A673 (cell line): ENCODE results near the gene RRP1B. TPM values are rescaled to one million over a fixed set of nuclear protein-coding genes. Genes with fewer than 3 reads are reported as not detected.

Experiments used
- BruUV-seq: library from RNA; stranded (reverse); fragments of 400-500 nt; replicated peaks from 2 replicates; lab custom pipeline; 2021; lab: Mats Ljungman, UMichigan
- CTCF ChIA-PET: fragments of 300-600 bp; sonication (Branson Sonifier 250); formaldehyde crosslinking; loops from one replicate; lab custom pipeline; 2022; ENCODE audit warnings: antibody characterized with exemption; lab: Charles Lee
- POLR2A ChIA-PET: fragments of 300-600 bp; sonication (Branson Sonifier 250); formaldehyde crosslinking; loops from one replicate; lab custom pipeline; 2022; ENCODE audit warnings: antibody characterized with exemption; ENCODE audit not compliant: low non-redundant PET; lab: Charles Lee
- DNase-seq: peaks from one replicate; pipeline ENCODE4 v3.0.0-alpha.2; 2015; ENCODE audit warnings: low spot score
- H3K27ac ChIP-seq: fragments of 200-600 bp; sonication (generic); 2 replicates; pipeline ENCODE4 v1.5.1; 2016; ENCODE audit warnings: mixed run types, low read depth, mild to moderate bottlenecking, mixed read lengths, antibody characterized with exemption, low read length; ENCODE audit not compliant: poor library complexity, severe bottlenecking
- H3K27me3 ChIP-seq: fragments of 200-600 bp; sonication (generic); replicated peaks from 2 replicates; pipeline ENCODE4 v1.6.1; 2017; ENCODE audit warnings: mixed run types, low read depth, mild to moderate bottlenecking, mixed read lengths, antibody characterized with exemption, low read length; ENCODE audit not compliant: insufficient read depth, poor library complexity
- H3K36me3 ChIP-seq: fragments of 200-600 bp; sonication (generic); 2 replicates; pipeline ENCODE4 v1.6.1; 2016; ENCODE audit warnings: mixed run types, mild to moderate bottlenecking, mixed read lengths, antibody characterized with exemption, low read length; ENCODE audit not compliant: insufficient read depth, poor library complexity, severe bottlenecking
- H3K4me1 ChIP-seq: fragments of 200-600 bp; sonication (generic); 2 replicates; pipeline ENCODE4 v1.6.1; 2017; ENCODE audit warnings: mixed run types, mild to moderate bottlenecking, mixed read lengths, antibody characterized with exemption, low read length; ENCODE audit not compliant: insufficient read depth, poor library complexity, severe bottlenecking
- H3K4me3 ChIP-seq: fragments of 200-600 bp; sonication (generic); 2 replicates; pipeline ENCODE4 v1.5.1; 2016; ENCODE audit warnings: low read depth, mixed run types, mild to moderate bottlenecking, mixed read lengths, low read length; ENCODE audit not compliant: poor library complexity, severe bottlenecking
- H3K9me3 ChIP-seq: fragments of 200-600 bp; sonication (generic); 2 replicates; pipeline ENCODE4 v1.6.1; 2016; ENCODE audit warnings: mixed run types, low read depth, mild to moderate bottlenecking, mixed read lengths, antibody characterized with exemption, low read length; ENCODE audit not compliant: poor library complexity, severe bottlenecking
- EZH2 ChIP-seq: fragments of 200-600 bp; sonication (generic); IDR thresholded peaks from 2 replicates; pipeline ENCODE4 v1.6.1; 2017; ENCODE audit warnings: borderline replicate concordance, low read depth, mild to moderate bottlenecking, mixed read lengths, antibody characterized with exemption, low read length; ENCODE audit not compliant: poor library complexity, severe bottlenecking
- intact Hi-C: fragments of 100-400 bp; cut with micrococcal nuclease; formaldehyde crosslinking; loops from one replicate; pipeline ENCODE4 v1.10.0; 2022; ENCODE audit not compliant: unreplicated experiment
- total RNA-seq: library from RNA; stranded (reverse); gene quantifications from 2 replicates; pipeline ENCODE4 v1.2.3, GENCODE V29; 2021
- TF ChIP-seq, protein P1 (sequence below): fragments of 300-800, 200-600 bp; sonication (generic); conservative IDR thresholded peaks from 2 replicates; pipeline ENCODE4 v1.5.1; 2017; ENCODE audit warnings: low read depth, mild to moderate bottlenecking, antibody characterized with exemption, low read length, moderate library complexity, mixed read lengths

The RRP1B gene
- total RNA-seq, 1 experiment from 2014 or later: 73.5 TPM

DNA sequence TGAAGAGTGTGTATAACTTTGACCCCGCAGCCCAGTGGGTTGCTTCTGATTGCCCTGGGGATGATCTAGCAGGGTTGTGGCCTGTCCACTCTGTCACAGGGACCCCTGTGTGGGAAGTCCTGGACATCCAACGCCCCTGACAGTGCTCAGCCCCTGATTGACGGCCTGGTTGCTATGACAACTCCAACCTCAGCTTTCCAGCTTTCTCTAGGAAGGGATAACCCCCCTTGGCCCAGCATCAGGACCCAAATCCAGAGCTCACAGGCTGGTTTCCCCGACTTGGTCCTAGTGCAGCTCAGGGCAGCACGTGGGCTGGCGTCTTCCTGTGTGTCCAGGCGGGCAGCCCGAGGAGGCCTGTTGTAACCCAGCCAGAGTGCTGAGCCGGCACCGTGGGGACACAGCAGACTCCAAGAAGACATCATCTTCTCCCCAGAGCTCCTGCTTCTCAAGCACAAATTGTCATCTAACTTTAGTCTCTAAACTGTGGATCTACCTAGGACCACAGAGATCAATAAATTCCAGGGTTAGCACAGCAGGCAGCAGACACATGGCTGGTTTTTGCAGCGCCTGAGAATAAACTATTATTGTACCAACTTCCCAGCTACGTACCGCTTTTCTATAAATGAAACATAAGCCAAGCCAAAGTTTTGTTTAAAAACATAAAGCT is 40.7 kb downstream of the RRP1B start:
- no peak overlapping the region for H3K27ac ChIP-seq
- POLR2A ChIA-PET: no interaction called here
- TF ChIP-seq, protein P1, sequence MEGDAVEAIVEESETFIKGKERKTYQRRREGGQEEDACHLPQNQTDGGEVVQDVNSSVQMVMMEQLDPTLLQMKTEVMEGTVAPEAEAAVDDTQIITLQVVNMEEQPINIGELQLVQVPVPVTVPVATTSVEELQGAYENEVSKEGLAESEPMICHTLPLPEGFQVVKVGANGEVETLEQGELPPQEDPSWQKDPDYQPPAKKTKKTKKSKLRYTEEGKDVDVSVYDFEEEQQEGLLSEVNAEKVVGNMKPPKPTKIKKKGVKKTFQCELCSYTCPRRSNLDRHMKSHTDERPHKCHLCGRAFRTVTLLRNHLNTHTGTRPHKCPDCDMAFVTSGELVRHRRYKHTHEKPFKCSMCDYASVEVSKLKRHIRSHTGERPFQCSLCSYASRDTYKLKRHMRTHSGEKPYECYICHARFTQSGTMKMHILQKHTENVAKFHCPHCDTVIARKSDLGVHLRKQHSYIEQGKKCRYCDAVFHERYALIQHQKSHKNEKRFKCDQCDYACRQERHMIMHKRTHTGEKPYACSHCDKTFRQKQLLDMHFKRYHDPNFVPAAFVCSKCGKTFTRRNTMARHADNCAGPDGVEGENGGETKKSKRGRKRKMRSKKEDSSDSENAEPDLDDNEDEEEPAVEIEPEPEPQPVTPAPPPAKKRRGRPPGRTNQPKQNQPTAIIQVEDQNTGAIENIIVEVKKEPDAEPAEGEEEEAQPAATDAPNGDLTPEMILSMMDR: no peak
- TF ChIP-seq EZH2: no peak
- no TSS peak for BruUV-seq
- peaks cover 9% of the 10 kb centered on the region for H3K36me3 ChIP-seq
- intact Hi-C loops: no loop called here
- no peaks in the 10 kb centered on the region for H3K27me3 ChIP-seq
- H3K9me3 ChIP-seq: no peaks in the 10 kb centered on the region
- H3K4me1 ChIP-seq: peaks cover 6% of the 10 kb centered on the region
- no peak overlapping the region for H3K4me3 ChIP-seq
- CTCF ChIA-PET: no interaction called here
- no peak for DNase-seq

DNA sequence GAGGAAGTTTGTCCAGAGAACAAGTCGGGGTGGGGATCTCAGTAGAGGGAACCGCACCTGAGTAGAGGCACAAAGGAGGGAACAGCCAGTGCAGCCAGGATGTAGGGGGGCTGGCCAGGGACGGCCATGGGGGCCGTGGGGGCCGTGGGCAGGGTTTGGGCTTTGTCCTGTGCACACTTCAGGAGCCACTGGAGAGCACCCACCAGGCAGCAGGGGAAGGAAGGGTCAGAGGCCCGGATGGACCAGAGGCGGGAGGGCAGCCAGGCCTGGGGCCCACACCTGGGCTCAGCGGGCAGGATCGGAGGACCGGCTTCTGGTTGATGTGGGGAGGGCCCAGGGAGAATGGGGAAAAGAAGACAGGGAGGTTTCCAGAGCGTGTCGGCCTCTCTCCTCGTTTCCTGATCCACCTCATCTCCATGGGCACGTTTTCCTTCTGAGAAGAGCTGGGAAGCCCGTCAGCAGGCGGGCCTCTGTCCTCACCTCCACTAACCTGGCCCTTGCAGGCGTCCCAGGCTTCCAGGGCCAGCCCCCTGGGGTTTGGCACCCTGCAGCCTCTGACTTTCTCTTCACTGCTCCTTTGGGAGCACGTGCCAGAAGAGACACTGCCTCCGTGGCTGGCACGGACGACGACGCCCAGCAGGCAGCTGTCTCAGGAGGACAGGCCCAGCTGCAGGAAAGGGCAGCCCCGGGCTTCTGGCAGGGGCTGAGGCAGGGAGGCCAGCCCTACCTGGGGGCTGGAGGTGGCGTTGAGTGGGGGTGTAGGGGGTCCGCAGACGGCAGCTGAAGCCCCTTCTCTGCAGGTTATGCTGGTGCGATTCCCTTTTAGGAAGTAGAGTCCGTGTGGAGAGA is 42.8 kb downstream of the RRP1B start:
- no TSS peak for BruUV-seq
- DNase-seq: no peak
- Histone ChIP-seq H3K9me3 (no peaks in the 10 kb centered on the region), H3K27ac (no peak overlapping the region), H3K36me3 (no peaks in the 10 kb centered on the region), H3K27me3 (no peaks in the 10 kb centered on the region), H3K4me3 (no peak overlapping the region), H3K4me1 (peaks cover 6% of the 10 kb centered on the region)
- intact Hi-C loops: no loop called here
- ChIA-PET CTCF (no interaction called here), POLR2A (interaction anchor here (0.5 to 0.8 kb wide), 2 partner anchors 12 to 63 kb away, joined by 3 to 6 read pairs; no protein-coding TSS in a partner anchor)
- TF ChIP-seq, protein P1: no peak
- TF ChIP-seq EZH2: no peak

DNA sequence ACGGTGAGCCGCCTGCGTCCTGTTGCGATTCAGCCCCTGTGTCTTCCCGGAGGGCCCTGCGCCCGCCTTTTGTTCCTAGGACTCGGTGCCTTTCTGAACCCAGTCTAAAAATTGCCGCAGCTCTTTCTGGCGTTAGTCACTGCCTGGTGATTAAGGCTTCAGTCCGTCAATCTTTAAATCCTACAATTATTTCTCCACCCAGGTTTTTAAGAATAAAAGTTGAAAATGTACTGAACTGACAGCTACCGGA is 43.4 kb downstream of the RRP1B start:
- DNase-seq: no peak
- Histone ChIP-seq H3K36me3 (no peaks in the 10 kb centered on the region), H3K27me3 (no peaks in the 10 kb centered on the region), H3K9me3 (no peaks in the 10 kb centered on the region), H3K4me1 (peaks cover 6% of the 10 kb centered on the region), H3K4me3 (no peak overlapping the region), H3K27ac (no peak overlapping the region)
- no TSS peak for BruUV-seq
- CTCF ChIA-PET: no interaction called here
- POLR2A ChIA-PET: interaction anchor here (0.5 to 0.8 kb wide), 2 partner anchors 11 to 63 kb away, joined by 3 to 6 read pairs; no protein-coding TSS in a partner anchor
- intact Hi-C loops: no loop called here
- TF ChIP-seq, protein P1: no peak
